Neural cell (in vitro differentiated cells): Measurements from ENCODE around the gene RBPJL.

Experiments used
- CTCF ChIP-seq: fragments of 450-650 bp; IDR thresholded peaks from 2 replicates; pipeline ENCODE4 v1.5.1; 2014; ENCODE audit warnings: antibody characterized with exemption, mild to moderate bottlenecking, moderate library complexity; ENCODE audit not compliant: poor library complexity, severe bottlenecking
- EP300 ChIP-seq: fragments of 450-650 bp; conservative IDR thresholded peaks from 2 replicates; pipeline ENCODE4 v1.6.1; 2014; ENCODE audit warnings: antibody characterized with exemption, mild to moderate bottlenecking, moderate library complexity; ENCODE audit not compliant: poor library complexity, severe bottlenecking
- EZH2 ChIP-seq: fragments of 200-600, 300-800 bp; shearing (Covaris generic), sonication (generic); IDR thresholded peaks from 2 replicates; pipeline ENCODE4 v1.6.1; 2014; ENCODE audit warnings: antibody characterized with exemption, low read length, borderline replicate concordance, mild to moderate bottlenecking; ENCODE audit not compliant: insufficient read depth, poor library complexity, severe bottlenecking
- MXI1 ChIP-seq: fragments of 450-650 bp; conservative IDR thresholded peaks from 2 replicates; pipeline ENCODE4 v1.6.1; 2014; ENCODE audit warnings: antibody characterized with exemption, mild to moderate bottlenecking; ENCODE audit not compliant: poor library complexity, severe bottlenecking
- POLR2AphosphoS5 ChIP-seq: IDR thresholded peaks from 2 replicates; pipeline ENCODE4 v1.6.1; 2012
- RAD21 ChIP-seq: fragments of 450-650 bp; conservative IDR thresholded peaks from 2 replicates; pipeline ENCODE4 v1.6.1; 2014; ENCODE audit warnings: antibody characterized with exemption, mild to moderate bottlenecking, moderate library complexity
- SMC3 ChIP-seq: fragments of 450-650 bp; conservative IDR thresholded peaks from 2 replicates; pipeline ENCODE4 v1.6.1; 2014; ENCODE audit warnings: antibody characterized with exemption, mild to moderate bottlenecking, moderate library complexity; ENCODE audit not compliant: poor library complexity
- TAF1 ChIP-seq: IDR thresholded peaks from 2 replicates; pipeline ENCODE4 v1.6.1; 2012; ENCODE audit warnings: low read depth

GRCh38 chr20:45340951-45341350, 34.3 kb downstream of the RBPJL start:
- TF ChIP-seq EZH2 (no peak), POLR2AphosphoS5 (no peak), TAF1 (no peak), CTCF (no peak), EP300 (no peak), MXI1 (no peak), SMC3 (no peak), RAD21 (no peak)
